Kidney (tissue), 14 donors: ENCODE results near the gene TBC1D12. TPM values are rescaled to one million over a fixed set of nuclear protein-coding genes. Genes with fewer than 3 reads are reported as not detected.
"Not testable (repeated sequence)": the region's sequence is repeated elsewhere in the genome, so short reads cannot be mapped to it uniquely, and the experiment has no call there.

Source experiments
- DNase-seq, 5 donors: peaks; one replicate each; pipeline ENCODE4 v3.0.0-alpha.2; 2013 to 2020
- FAIRE-seq: peaks from 2 replicates; lab custom pipeline; 2012; peaks lifted over from hg19 to GRCh38; lab: Jason Lieb, UNC
- H3K27ac ChIP-seq, 2 donors: one replicate each; pipeline ENCODE4 v1.7.0; 2013; ENCODE audit warnings: low read depth in 2 of 2, low read length in 2 of 2, inconsistent platforms in 1 of 2
- H3K27me3 ChIP-seq: one replicate; pipeline ENCODE4 v1.7.1; 2013; ENCODE audit warnings: low read length, inconsistent platforms; ENCODE audit not compliant: control insufficient read depth, insufficient read depth
- H3K36me3 ChIP-seq, 3 donors: one replicate each; pipeline versions ENCODE4 v1.7.0 to v1.7.1; 2013; ENCODE audit warnings: low read length in 3 of 3, control low read depth in 1 of 3, inconsistent platforms in 1 of 3; ENCODE audit not compliant: insufficient read depth in 3 of 3, control insufficient read depth in 2 of 3
- H3K4me1 ChIP-seq, 3 donors: one replicate each; pipeline versions ENCODE4 v1.7.0 to v1.7.1; 2013; ENCODE audit warnings: low read length in 3 of 3, inconsistent platforms in 1 of 3, low read depth in 1 of 3; ENCODE audit not compliant: control insufficient read depth in 2 of 3, insufficient read depth in 2 of 3
- H3K4me3 ChIP-seq, 3 donors: one replicate each; pipeline versions ENCODE4 v1.7.0 to v1.8.1; 2013; ENCODE audit warnings: low read length in 3 of 3, control low read depth in 1 of 3, inconsistent platforms in 1 of 3
- H3K9ac ChIP-seq, 3 donors: one replicate each; pipeline versions ENCODE4 v1.7.0 to v1.7.1; 2013; ENCODE audit warnings: low read length in 3 of 3, control low read depth in 1 of 3, inconsistent platforms in 1 of 3
- H3K9me3 ChIP-seq, 3 donors: one replicate each; pipeline versions ENCODE4 v1.7.0 to v1.7.1; 2013; ENCODE audit warnings: low read length in 3 of 3, control low read depth in 1 of 3, inconsistent platforms in 1 of 3; ENCODE audit not compliant: control insufficient read depth in 2 of 3, insufficient read depth in 1 of 3
- intact Hi-C: fragments of 100-400 bp; cut with DNase I; formaldehyde crosslinking; loops from one replicate; pipeline ENCODE4 v1.11.1; 2022
- polyA plus RNA-seq: library from polyadenylated mRNA; stranded (reverse); fragments of 350-450 nt; fragmentation: Illumina TruSeq; extraction: RNeasy Lipid Tissue Mini Kit (QIAGEN cat#74804); gene quantifications from one replicate; pipeline ENCODE4 v1.2.3, GENCODE V29; 2014; ENCODE audit warnings: low read depth, low replicate concordance; ENCODE audit not compliant: insufficient read depth
- total RNA-seq: library from RNA; stranded (reverse); fragmentation: NEBNext Ultra II Directional; extraction: Animal tissue kit (Norgen Biotek cat#: 25700); gene quantifications from one replicate; pipeline ENCODE4 v1.2.1, GENCODE V29; 2021
- TF ChIP-seq, protein P1 (sequence below): IDR thresholded peaks from 3 replicates; pipeline ENCODE4 v1.5.1; 2012; ENCODE audit warnings: mild to moderate bottlenecking, moderate library complexity, borderline replicate concordance; ENCODE audit not compliant: insufficient read depth; ENCODE audit errors: extremely low read depth
- donor health status: control.
- donor health status: control.
- donor health status: control.
- donor health status: control.
- donor health status: control.
- donor health status: DM: yes; HTN: yes; CAD: no.
- donor health status: Normal renal cell carcinoma (clear cell type).

The TBC1D12 gene
- total and polyA plus RNA-seq, 2 donors from 2014 or later = 4.4 to 13.1 TPM

DNA sequence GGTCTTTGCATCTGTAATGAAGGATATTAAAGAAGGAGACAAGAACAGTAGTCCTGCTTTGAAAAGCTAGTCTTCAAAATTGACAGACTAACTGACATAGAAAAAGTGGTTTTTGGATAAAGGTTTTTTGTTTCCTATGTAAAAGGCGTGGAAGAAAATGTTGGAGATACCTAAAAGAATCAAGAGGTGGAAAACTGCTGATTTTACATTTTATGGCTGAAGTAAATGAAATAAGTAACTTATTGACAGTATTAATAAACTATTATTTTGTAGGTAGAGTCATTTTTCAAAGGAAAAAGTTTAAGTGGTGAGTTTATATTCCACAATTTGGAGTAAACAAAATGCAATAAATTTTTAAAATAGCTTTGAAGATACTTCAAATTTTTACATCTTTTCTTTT is 130.7 kb downstream of the TBC1D12 start:
- H3K4me1 ChIP-seq = no peaks in the 10 kb centered on the region
- DNase-seq = no peak
- no peak overlapping the region for H3K27ac ChIP-seq
- peak; percentile 15 for FAIRE-seq
- no peaks in the 10 kb centered on the region for H3K9me3 ChIP-seq
- intact Hi-C loops = no loop called here
- H3K4me3 ChIP-seq = no peak overlapping the region
- H3K9ac ChIP-seq = no peak overlapping the region
- peaks cover 0 to 8% (median 0%) of the 10 kb centered on the region in 3 donors for H3K36me3 ChIP-seq
- TF ChIP-seq, protein P1, sequence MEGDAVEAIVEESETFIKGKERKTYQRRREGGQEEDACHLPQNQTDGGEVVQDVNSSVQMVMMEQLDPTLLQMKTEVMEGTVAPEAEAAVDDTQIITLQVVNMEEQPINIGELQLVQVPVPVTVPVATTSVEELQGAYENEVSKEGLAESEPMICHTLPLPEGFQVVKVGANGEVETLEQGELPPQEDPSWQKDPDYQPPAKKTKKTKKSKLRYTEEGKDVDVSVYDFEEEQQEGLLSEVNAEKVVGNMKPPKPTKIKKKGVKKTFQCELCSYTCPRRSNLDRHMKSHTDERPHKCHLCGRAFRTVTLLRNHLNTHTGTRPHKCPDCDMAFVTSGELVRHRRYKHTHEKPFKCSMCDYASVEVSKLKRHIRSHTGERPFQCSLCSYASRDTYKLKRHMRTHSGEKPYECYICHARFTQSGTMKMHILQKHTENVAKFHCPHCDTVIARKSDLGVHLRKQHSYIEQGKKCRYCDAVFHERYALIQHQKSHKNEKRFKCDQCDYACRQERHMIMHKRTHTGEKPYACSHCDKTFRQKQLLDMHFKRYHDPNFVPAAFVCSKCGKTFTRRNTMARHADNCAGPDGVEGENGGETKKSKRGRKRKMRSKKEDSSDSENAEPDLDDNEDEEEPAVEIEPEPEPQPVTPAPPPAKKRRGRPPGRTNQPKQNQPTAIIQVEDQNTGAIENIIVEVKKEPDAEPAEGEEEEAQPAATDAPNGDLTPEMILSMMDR = no peak
- H3K27me3 ChIP-seq = no peaks in the 10 kb centered on the region

DNA sequence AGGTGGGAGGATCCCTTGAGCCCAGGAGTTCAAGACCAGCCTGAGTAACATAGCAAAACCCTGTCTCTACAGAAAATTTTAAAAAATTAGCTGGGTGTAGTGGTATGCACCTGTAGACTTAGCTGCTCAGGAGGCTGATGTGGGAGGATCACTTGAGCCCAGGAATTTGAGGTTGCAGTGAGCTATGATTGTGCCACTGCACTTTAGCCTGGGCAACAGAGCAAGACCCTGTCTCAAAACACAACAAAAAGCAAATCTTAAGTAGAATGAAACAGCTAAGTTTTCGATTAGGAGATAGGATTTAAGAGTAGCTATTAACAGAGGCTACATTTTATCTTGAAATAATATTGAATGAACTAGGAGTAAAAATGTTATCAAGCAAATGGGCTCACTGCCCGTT is 139.9 kb downstream of the TBC1D12 start:
- H3K4me1 ChIP-seq, H3K9ac ChIP-seq, FAIRE-seq, H3K27me3 ChIP-seq, H3K36me3 ChIP-seq, H3K27ac ChIP-seq, H3K4me3 ChIP-seq, DNase-seq, H3K9me3 ChIP-seq, intact Hi-C loops: not testable (repeated sequence)

DNA sequence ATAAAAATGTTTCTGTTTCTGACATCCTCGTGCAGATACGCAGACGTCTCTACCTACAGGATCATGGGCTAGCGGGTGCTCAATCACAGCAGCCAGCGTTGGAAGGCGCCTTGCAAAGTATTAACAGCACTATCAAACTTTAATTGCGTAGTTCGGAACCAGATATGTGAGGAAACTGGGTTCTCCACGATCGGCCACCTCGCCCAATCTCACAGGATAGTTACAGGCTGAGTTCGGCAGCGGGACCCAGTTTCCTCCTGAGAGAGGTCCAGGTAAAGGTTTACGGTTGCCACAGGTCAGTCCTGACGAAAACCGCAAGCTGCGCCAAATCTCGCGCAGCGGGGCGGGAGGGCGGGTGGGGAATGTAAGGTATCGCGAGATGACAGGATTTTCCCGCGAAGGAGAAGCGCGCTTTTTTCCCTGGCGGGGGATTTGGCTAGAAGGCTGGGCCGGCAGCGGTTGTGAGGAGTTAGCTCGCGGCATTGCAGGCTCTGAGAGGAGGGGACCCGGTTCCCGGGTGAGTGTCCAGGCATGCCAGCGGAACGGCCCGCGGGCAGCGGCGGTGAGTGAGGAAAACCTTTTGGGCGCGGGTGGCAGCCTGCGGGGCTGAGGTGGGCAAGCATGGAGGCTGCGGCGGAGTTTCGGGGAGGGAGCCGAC is 143.2 kb downstream of the TBC1D12 start, which contains the start of gene HELLS:
HELLS (plus strand) TSS at position 398 of the 658 bp plus-strand sequence; CDS start at position 532, 134 bp downstream.
- intact Hi-C loops = no loop called here
- H3K9ac ChIP-seq = peak within 1 kb of the TSS; percentile 70 to 91 (median 79)
- peaks cover 0 to 4% (median 0%) of the 10 kb centered on the region in 3 donors for H3K4me1 ChIP-seq
- peak within 1 kb of the TSS; percentile 76 to 95 (median 87) for H3K4me3 ChIP-seq
- no peaks in the 10 kb centered on the region for H3K27me3 ChIP-seq
- peak within 1 kb of the TSS; percentile 62 to 74 for H3K27ac ChIP-seq
- peak; percentile 90 to 96 (median 95) for DNase-seq
- no peaks in the 10 kb centered on the region for H3K36me3 ChIP-seq
- no peaks in the 10 kb centered on the region for H3K9me3 ChIP-seq
- TF ChIP-seq, protein P1 = no peak
- no peak for FAIRE-seq

DNA sequence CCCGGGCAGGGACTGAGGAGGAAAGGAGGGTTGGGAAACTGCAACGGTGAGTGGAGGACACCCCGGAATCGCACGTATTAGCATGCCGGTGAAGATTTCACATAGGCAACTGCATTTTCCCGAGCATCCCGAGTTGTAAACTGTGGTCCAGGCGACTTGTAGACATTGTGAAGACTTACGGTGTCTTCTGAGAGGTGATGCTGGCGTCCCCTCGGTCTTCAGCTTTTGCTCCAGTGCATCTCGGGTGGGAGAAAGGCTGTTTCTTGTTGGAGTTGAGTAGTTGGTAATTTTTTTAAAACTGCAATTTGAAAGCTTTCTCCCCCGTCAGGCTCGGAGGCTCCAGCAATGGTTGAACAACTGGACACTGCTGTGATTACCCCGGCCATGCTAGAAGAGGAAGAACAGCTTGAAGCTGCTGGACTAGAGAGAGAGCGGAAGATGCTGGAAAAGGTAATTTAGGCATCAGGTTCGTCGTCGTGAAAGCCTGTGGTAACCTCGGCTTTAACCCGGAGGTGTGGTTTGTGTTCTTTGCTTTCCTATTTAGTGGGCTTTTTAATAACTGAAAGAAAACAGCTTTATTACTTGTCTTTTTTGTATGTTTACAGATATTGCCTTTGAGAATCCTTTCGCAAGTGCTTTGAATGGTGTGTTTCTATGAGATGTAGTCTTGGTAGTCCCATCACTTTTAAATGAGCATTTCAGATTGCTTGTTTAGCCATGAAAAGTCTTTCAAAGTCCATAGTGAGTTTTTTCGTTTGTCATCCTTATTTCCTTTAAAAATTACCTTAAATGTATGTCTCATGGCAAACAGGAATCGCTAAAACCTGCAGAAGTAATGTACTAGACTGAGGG is 143.9 kb downstream of the TBC1D12 start:
- intact Hi-C loops = no loop called here
- no peak overlapping the region for H3K27ac ChIP-seq

More for the DNA sequence above, 143.9 kb downstream of the TBC1D12 start:
- TF ChIP-seq, protein P1 = no peak
- Histone ChIP-seq H3K36me3 (no peaks in the 10 kb centered on the region), H3K9ac (peak overlapping the region; percentile 66 to 79 (median 70)), H3K9me3 (no peaks in the 10 kb centered on the region), H3K4me3 (peak overlapping the region; percentile 76 to 95 (median 87)), H3K27me3 (no peaks in the 10 kb centered on the region), H3K4me1 (peaks cover 0 to 4% (median 0%) of the 10 kb centered on the region in 3 donors)
- FAIRE-seq (no peak), DNase-seq (peak in 3 of 5 donors; percentile 29 to 51 (median 41))
